GM23248 (cell line): Measurements from ENCODE around the gene DLG2. TPM values are rescaled to one million over a fixed set of nuclear protein-coding genes. Genes with fewer than 3 reads are reported as not detected.

ENCODE experiments used
- DNase-seq: peaks from one replicate; pipeline ENCODE4 v3.0.0-alpha.2; 2015
- H2AFZ ChIP-seq: fragments of 200-600 bp; sonication (generic); 2 replicates; pipeline ENCODE4 v1.6.1; 2016; ENCODE audit warnings: antibody characterized with exemption
- H3F3A ChIP-seq: fragments of 200-600 bp; sonication (generic); 2 replicates; pipeline ENCODE4 v1.6.1; 2016; ENCODE audit warnings: mild to moderate bottlenecking, antibody characterized with exemption, mixed run types; ENCODE audit not compliant: insufficient read depth
- H3K27ac ChIP-seq: fragments of 200-600 bp; sonication (generic); 2 replicates; pipeline ENCODE4 v1.5.1; 2016; ENCODE audit warnings: mild to moderate bottlenecking
- H3K27me3 ChIP-seq: fragments of 200-600 bp; sonication (generic); replicated peaks from 2 replicates; pipeline ENCODE4 v1.6.1; 2016; ENCODE audit warnings: mild to moderate bottlenecking; ENCODE audit not compliant: insufficient read depth
- H3K36me3 ChIP-seq: fragments of 200-600 bp; sonication (generic); 2 replicates; pipeline ENCODE4 v1.6.1; 2016; ENCODE audit warnings: low read depth, mild to moderate bottlenecking
- H3K4me1 ChIP-seq: fragments of 200-600 bp; sonication (generic); 2 replicates; pipeline ENCODE4 v1.6.1; 2016; ENCODE audit warnings: mild to moderate bottlenecking; ENCODE audit not compliant: insufficient read depth
- H3K4me2 ChIP-seq: fragments of 200-600 bp; sonication (generic); one replicate; pipeline ENCODE4 v1.6.1; 2016; ENCODE audit warnings: mild to moderate bottlenecking; ENCODE audit not compliant: unreplicated experiment
- H3K4me3 ChIP-seq: fragments of 200-600 bp; sonication (generic); 2 replicates; pipeline ENCODE4 v1.5.1; 2016; ENCODE audit warnings: mild to moderate bottlenecking
- H3K79me2 ChIP-seq: fragments of 200-600 bp; sonication (generic); 2 replicates; pipeline ENCODE4 v1.6.1; 2016; ENCODE audit warnings: mild to moderate bottlenecking; ENCODE audit not compliant: insufficient read depth
- H3K9ac ChIP-seq: fragments of 200-600 bp; sonication (generic); 2 replicates; pipeline ENCODE4 v1.6.1; 2016; ENCODE audit warnings: mild to moderate bottlenecking
- H3K9me2 ChIP-seq: fragments of 200-600 bp; sonication (generic); 2 replicates; pipeline ENCODE4 v1.6.1; 2016; ENCODE audit warnings: mixed run types, mild to moderate bottlenecking, moderate library complexity; ENCODE audit not compliant: insufficient read depth
- H3K9me3 ChIP-seq: fragments of 200-600 bp; sonication (generic); one replicate; pipeline ENCODE4 v1.6.1; 2017; ENCODE audit warnings: low read depth
- H4K20me1 ChIP-seq: fragments of 200-600 bp; sonication (generic); 2 replicates; pipeline ENCODE4 v1.6.0; 2016; ENCODE audit not compliant: insufficient read depth
- EZH2 ChIP-seq: fragments of 200-600 bp; sonication (generic); IDR thresholded peaks from 2 replicates; pipeline ENCODE4 v1.6.1; 2018; ENCODE audit warnings: antibody characterized with exemption, mild to moderate bottlenecking; ENCODE audit not compliant: insufficient read depth, poor library complexity, severe bottlenecking
- EZH2phosphoT487 ChIP-seq: fragments of 200-600 bp; sonication (generic); IDR thresholded peaks from 2 replicates; pipeline ENCODE4 v1.6.1; 2018; ENCODE audit warnings: antibody characterized with exemption, moderate library complexity, mild to moderate bottlenecking, low read depth; ENCODE audit not compliant: insufficient read depth
- WGBS, 2 experiments: methylation state at CpG; one replicate each; pipeline ENCODE4 v1.1.6; 2015 to 2017; ENCODE audit warnings: low lambda C conversion rate in 2 of 2, low coverage in 1 of 2; ENCODE audit errors: missing lambda C conversion rate in 2 of 2; 5-methylcytosine and 5-hydroxymethylcytosine counted together
- in situ Hi-C: fragments of 300-500 bp; cut with MboI; formaldehyde crosslinking; loops from 2 replicates; pipeline ENCODE4 v1.15.0; 2020
- polyA plus RNA-seq: library from polyadenylated mRNA; unstranded; fragments of >200 nt; fragmentation: Nextera tagmentation; extraction: Ambion mirVana; gene quantifications from 2 replicates; pipeline ENCODE4 v1.2.1, GENCODE V29; 2016
- total RNA-seq: library from RNA; depleted of rRNA; stranded (reverse); fragments of >200 nt; shearing (Covaris generic); gene quantifications from 2 replicates; pipeline ENCODE4 v1.2.3, GENCODE V29; 2014

The DLG2 gene
- total and polyA plus RNA-seq, 2 experiments from 2014 or later: 1.1 to 1.7 TPM

- Histone ChIP-seq H3F3A (peaks cover 7% of the 10 kb centered on the region; the same call in 1 of the 2 replicates), H3K27ac (no peak overlapping the region), H3K9me3 (no peaks in the 10 kb centered on the region), H3K4me1 (0 out of 2 replicates have a peak, but pooled peaks cover 3% of the 10 kb centered on the region), H4K20me1 (no peaks in the 10 kb centered on the region), H3K4me2 (no peak overlapping the region), H3K9me2 (no peaks in the 10 kb centered on the region), H3K36me3 (no peaks in the 10 kb centered on the region), H2AFZ (peak overlapping the region; percentile 59), H3K9ac (no peak overlapping the region), H3K4me3 (no peak overlapping the region), H3K27me3 (no peaks in the 10 kb centered on the region), H3K79me2 (no peaks in the 10 kb centered on the region)
- 33 to 42% methylated on average over 10 of the region's 10 CpGs for WGBS, 2 experiments
- no peak for TF ChIP-seq EZH2phosphoT487
- TF ChIP-seq EZH2: no peak
- DNase-seq: no peak
- in situ Hi-C loops: no loop called here
Observed at GRCh38 chr11:83694191-83694910, 1932.8 kb downstream of the DLG2 start.

GRCh38 chr11:83693306-83693992 lies 1933.7 kb downstream of the DLG2 start:
- Histone ChIP-seq H3F3A (peaks cover 14% of the 10 kb centered on the region), H3K79me2 (no peaks in the 10 kb centered on the region), H3K4me3 (no peak overlapping the region), H3K36me3 (no peaks in the 10 kb centered on the region), H3K4me2 (no peak overlapping the region), H3K27me3 (no peaks in the 10 kb centered on the region), H2AFZ (no peak overlapping the region), H4K20me1 (no peaks in the 10 kb centered on the region), H3K9ac (no peak overlapping the region), H3K27ac (no peak overlapping the region), H3K9me3 (no peaks in the 10 kb centered on the region), H3K4me1 (0 out of 2 replicates have a peak, but pooled peaks cover 10% of the 10 kb centered on the region), H3K9me2 (no peaks in the 10 kb centered on the region)
- no peak for TF ChIP-seq EZH2phosphoT487
- no peak for TF ChIP-seq EZH2
- 77 to 80% methylated on average over 8 of the region's 8 CpGs for WGBS, 2 experiments
- DNase-seq: no peak
- in situ Hi-C loops: no loop called here

GRCh38 chr11:83692675-83693074 lies 1934.5 kb downstream of the DLG2 start:
- 47 to 67% methylated on average over 1 of the region's 1 CpG for WGBS, 2 experiments
- H3K4me2 ChIP-seq: no peak overlapping the region
- no peaks in the 10 kb centered on the region for H4K20me1 ChIP-seq
- H3K9me2 ChIP-seq: no peaks in the 10 kb centered on the region
- H3K9ac ChIP-seq: no peak overlapping the region
- H3K27ac ChIP-seq: no peak overlapping the region
- no peak for DNase-seq
- H3K9me3 ChIP-seq: no peaks in the 10 kb centered on the region
- H3F3A ChIP-seq: peaks cover 14% of the 10 kb centered on the region
- TF ChIP-seq EZH2 (no peak), EZH2phosphoT487 (no peak)
- in situ Hi-C loops: no loop called here
- H3K27me3 ChIP-seq: no peaks in the 10 kb centered on the region
- no peaks in the 10 kb centered on the region for H3K36me3 ChIP-seq
- no peak overlapping the region for H3K4me3 ChIP-seq
- H3K79me2 ChIP-seq: no peaks in the 10 kb centered on the region
- no peak overlapping the region for H2AFZ ChIP-seq
- 0 out of 2 replicates have a peak, but pooled peaks cover 10% of the 10 kb centered on the region for H3K4me1 ChIP-seq

- H3K4me2 ChIP-seq: no peak overlapping the region
- H3K9me3 ChIP-seq: no peaks in the 10 kb centered on the region
- TF ChIP-seq EZH2 (no peak), EZH2phosphoT487 (no peak)
- no peaks in the 10 kb centered on the region for H3K36me3 ChIP-seq
- peaks cover 14% of the 10 kb centered on the region for H3F3A ChIP-seq
- H3K9ac ChIP-seq: no peak overlapping the region
- H2AFZ ChIP-seq: peak overlapping the region; percentile 53; the same call in 1 of the 2 replicates
- peak; percentile 25 for DNase-seq
- no peak overlapping the region for H3K27ac ChIP-seq
- H3K9me2 ChIP-seq: no peaks in the 10 kb centered on the region
- no peak overlapping the region for H3K4me3 ChIP-seq
- H3K4me1 ChIP-seq: 0 out of 2 replicates have a peak, but pooled peaks cover 10% of the 10 kb centered on the region
- no peaks in the 10 kb centered on the region for H3K27me3 ChIP-seq
- H3K79me2 ChIP-seq: no peaks in the 10 kb centered on the region
- H4K20me1 ChIP-seq: no peaks in the 10 kb centered on the region
- 23 to 25% methylated on average over 9 of the region's 9 CpGs for WGBS, 2 experiments
- in situ Hi-C loops: no loop called here
Observed at GRCh38 chr11:83691451-83691950, 1935.6 kb downstream of the DLG2 start.
